AG04450 (cell line): ENCODE measurements around the gene RAD1. TPM values are rescaled to one million over a fixed set of nuclear protein-coding genes. Genes with fewer than 3 reads are reported as not detected.
"Not testable (repeated sequence)": the region's sequence is repeated elsewhere in the genome, so short reads cannot be mapped to it uniquely, and the experiment has no call there.

Experiments
- CTCF ChIA-PET: fragments of 300-600, 350-600 bp; formaldehyde crosslinking; extraction: SDS; loops from one replicate; lab custom pipeline; 2022; ENCODE audit warnings: antibody characterized with exemption, inconsistent platforms; lab: Charles Lee
- POLR2A ChIA-PET: fragments of 350-600 bp; formaldehyde crosslinking; extraction: SDS; loops from one replicate; lab custom pipeline; 2021; ENCODE audit warnings: antibody characterized with exemption, inconsistent platforms; lab: Yijun Ruan, JAX
- DNase-seq: peaks from one replicate; pipeline ENCODE4 v3.0.0-alpha.2; 2011; ENCODE audit warnings: low read depth, low spot score
- H3K27ac ChIP-seq: one replicate; pipeline ENCODE4 v1.5.1; 2012; ENCODE audit warnings: low read depth, low read length, control low read depth
- H3K27me3 ChIP-seq: one replicate; pipeline ENCODE4 v1.6.0; 2012; ENCODE audit warnings: low read length; ENCODE audit not compliant: control insufficient read depth, insufficient read depth
- H3K4me3 ChIP-seq: 2 replicates; pipeline ENCODE4 v1.5.1; 2011; ENCODE audit warnings: mild to moderate bottlenecking, low read depth, low read length, control low read depth
- H3K9me3 ChIP-seq: 2 replicates; pipeline ENCODE4 v1.5.1; 2012; ENCODE audit warnings: low read length; ENCODE audit not compliant: control insufficient read depth, insufficient read depth
- polyA plus RNA-seq: library from polyadenylated mRNA; depleted of rRNA; stranded (reverse); fragments of >200 nt; gene quantifications from 2 replicates; pipeline ENCODE4 v1.2.3, GENCODE V29; 2011
- TF ChIP-seq, protein P1 (sequence below): IDR thresholded peaks from 2 replicates; pipeline ENCODE4 v1.5.1; 2011; ENCODE audit warnings: low read depth, low read length, control low read depth, inconsistent platforms

Gene RAD1
- polyA plus RNA-seq, 1 experiment = 40.9 TPM

GRCh38 chr5:34927785-34928184 lies 12.5 kb upstream of the RAD1 start:
- H3K27me3 ChIP-seq = no peaks in the 10 kb centered on the region
- H3K9me3 ChIP-seq = no peaks in the 10 kb centered on the region; the same call in 1 of the 2 replicates
- TF ChIP-seq, protein P1, sequence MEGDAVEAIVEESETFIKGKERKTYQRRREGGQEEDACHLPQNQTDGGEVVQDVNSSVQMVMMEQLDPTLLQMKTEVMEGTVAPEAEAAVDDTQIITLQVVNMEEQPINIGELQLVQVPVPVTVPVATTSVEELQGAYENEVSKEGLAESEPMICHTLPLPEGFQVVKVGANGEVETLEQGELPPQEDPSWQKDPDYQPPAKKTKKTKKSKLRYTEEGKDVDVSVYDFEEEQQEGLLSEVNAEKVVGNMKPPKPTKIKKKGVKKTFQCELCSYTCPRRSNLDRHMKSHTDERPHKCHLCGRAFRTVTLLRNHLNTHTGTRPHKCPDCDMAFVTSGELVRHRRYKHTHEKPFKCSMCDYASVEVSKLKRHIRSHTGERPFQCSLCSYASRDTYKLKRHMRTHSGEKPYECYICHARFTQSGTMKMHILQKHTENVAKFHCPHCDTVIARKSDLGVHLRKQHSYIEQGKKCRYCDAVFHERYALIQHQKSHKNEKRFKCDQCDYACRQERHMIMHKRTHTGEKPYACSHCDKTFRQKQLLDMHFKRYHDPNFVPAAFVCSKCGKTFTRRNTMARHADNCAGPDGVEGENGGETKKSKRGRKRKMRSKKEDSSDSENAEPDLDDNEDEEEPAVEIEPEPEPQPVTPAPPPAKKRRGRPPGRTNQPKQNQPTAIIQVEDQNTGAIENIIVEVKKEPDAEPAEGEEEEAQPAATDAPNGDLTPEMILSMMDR = no peak
- H3K27ac ChIP-seq = no peak overlapping the region
- no peak for DNase-seq
- POLR2A ChIA-PET = interaction anchor here (2.7 kb wide), 1 partner anchor 12 kb away, joined by 29 read pairs; the partner anchor contains the start of genes BRIX1 and RAD1
- CTCF ChIA-PET = interaction anchor here (0.7 kb wide), 1 partner anchor 30 kb away, joined by 6 read pairs; no protein-coding TSS in a partner anchor
- no peak overlapping the region for H3K4me3 ChIP-seq

- H3K4me3 ChIP-seq = no peak overlapping the region
- H3K27me3 ChIP-seq = no peaks in the 10 kb centered on the region
- no peak for DNase-seq
- no peak overlapping the region for H3K27ac ChIP-seq
- TF ChIP-seq, protein P1 = no peak
- CTCF ChIA-PET = no interaction called here
- H3K9me3 ChIP-seq = no peaks in the 10 kb centered on the region; the same call in 1 of the 2 replicates
- POLR2A ChIA-PET = no interaction called here
Observed at GRCh38 chr5:34926318-34926888, 11.1 kb upstream of the RAD1 start.

- DNase-seq = no peak
- Histone ChIP-seq H3K27ac (no peak overlapping the region), H3K9me3 (no peaks in the 10 kb centered on the region), H3K27me3 (no peaks in the 10 kb centered on the region), H3K4me3 (no peak overlapping the region)
- TF ChIP-seq, protein P1 = no peak
- POLR2A ChIA-PET = interaction anchor here (1.8 kb wide), 1 partner anchor 10 kb away, joined by 11 read pairs; the partner anchor contains the start of genes BRIX1 and RAD1
- CTCF ChIA-PET = interaction anchor here (1.2 to 2.2 kb wide), 2 partner anchors 9 to 26 kb away, joined by 3 to 10 read pairs; no protein-coding TSS in a partner anchor
Observed at GRCh38 chr5:34924462-34924765, 9.1 kb upstream of the RAD1 start.

- ChIA-PET CTCF (interaction anchor here (0.5 to 2.2 kb wide), 7 partner anchors 9 to 449 kb away, joined by 3 to 10 read pairs (median 4); partner anchors contain the start of gene RAD1), POLR2A (interaction anchor here (0.5 to 1.8 kb wide), 3 partner anchors 9 to 68 kb away, joined by 3 to 11 read pairs (median 6); partner anchors contain the start of genes BRIX1 and RAD1)
- TF ChIP-seq, protein P1 = no peak
- Histone ChIP-seq H3K27ac (no peak overlapping the region), H3K27me3 (no peaks in the 10 kb centered on the region), H3K9me3 (no peaks in the 10 kb centered on the region), H3K4me3 (no peak overlapping the region)
- peak; percentile 57 for DNase-seq
Observed at GRCh38 chr5:34923694-34924461, 8.6 kb upstream of the RAD1 start.

GRCh38 chr5:34923256-34923655 lies 8.0 kb upstream of the RAD1 start:
- not testable (repeated sequence) for DNase-seq, H3K27ac ChIP-seq, H3K9me3 ChIP-seq, H3K27me3 ChIP-seq, H3K4me3 ChIP-seq
- ChIA-PET POLR2A (interaction anchor here (0.5 to 1.8 kb wide), 3 partner anchors 8 to 69 kb away, joined by 3 to 11 read pairs (median 6); partner anchors contain the start of genes BRIX1 and RAD1), CTCF (interaction anchor here (0.6 to 2.2 kb wide), 7 partner anchors 8 to 448 kb away, joined by 3 to 10 read pairs (median 4); partner anchors contain the start of gene RAD1)
